HG03571 (cell line): ENCODE results near the gene GPR157.

Experiments
- ATAC-seq: cut with Tn5 transposase; IDR thresholded peaks from one replicate; pipeline ENCODE4 v1.9.1; 2021; ENCODE audit not compliant: unreplicated experiment

The GPR157 gene

DNA sequence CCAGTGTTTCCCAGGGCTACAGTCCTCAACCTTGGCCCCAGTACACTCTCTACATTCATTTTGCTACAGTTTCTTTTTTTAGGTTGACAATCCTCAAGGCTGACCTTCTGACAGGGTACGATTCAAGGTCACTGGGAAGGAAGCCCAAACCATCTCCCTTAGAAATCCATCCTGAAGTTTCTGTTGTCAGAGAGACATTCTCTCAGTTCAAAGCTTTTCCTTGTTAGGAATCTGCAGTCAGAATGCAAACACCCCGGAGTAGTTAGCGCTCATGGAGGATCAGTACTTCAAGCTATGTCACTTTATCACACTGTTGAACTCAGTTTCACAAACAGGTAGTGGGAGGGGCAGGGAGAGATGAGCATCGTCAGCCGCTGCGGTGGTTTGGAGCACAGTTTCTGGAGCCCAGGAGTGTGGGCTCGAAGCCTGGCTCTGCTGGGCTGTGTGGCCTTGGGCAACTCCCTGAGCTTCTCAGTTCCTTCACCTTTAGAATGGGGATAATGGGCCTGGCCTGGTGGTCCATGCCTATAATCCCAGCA, 63.6 kb downstream of the GPR157 start:
- no peak for ATAC-seq

DNA sequence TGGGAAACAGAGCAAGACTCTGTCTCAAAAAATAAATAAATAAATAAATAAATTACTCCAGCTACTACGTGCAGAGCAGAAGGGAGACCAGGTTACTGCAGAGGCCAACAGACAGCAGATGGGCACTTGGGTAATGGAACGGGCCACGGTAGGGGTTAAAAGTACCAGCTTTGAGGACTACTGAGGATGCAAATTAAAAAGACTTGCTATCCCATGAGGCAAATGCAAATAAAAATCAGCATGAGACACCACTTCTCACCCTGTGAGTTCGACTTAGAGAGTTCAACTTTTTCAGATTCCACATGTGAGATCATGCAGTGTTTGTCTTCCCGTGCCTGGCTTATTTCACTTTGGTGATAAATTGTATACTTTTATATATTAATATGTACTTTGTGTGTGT, 66.1 kb downstream of the GPR157 start:
- ATAC-seq = no peak

DNA sequence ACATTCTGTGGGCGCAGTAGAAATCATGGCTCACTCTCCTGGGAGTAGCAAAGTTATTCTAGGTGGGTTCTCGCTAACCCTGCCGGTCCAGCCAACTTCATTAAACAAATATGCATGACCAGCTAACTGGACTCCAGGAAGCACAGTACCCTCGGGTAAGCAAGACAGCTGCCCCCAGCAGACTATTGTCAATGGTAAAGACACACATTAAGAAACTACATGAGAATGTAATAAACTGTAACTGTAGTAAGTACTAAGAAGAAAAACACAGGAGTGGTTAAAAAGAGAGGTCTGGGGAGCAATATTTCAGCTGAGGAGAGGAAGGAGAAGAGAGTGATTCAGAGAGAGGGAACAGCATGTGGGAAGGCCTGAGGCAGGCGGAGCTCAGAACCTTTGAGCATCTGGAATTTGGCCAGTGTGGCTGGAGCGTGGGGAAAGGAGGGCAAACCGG, 66.9 kb downstream of the GPR157 start:
- ATAC-seq = no peak

DNA sequence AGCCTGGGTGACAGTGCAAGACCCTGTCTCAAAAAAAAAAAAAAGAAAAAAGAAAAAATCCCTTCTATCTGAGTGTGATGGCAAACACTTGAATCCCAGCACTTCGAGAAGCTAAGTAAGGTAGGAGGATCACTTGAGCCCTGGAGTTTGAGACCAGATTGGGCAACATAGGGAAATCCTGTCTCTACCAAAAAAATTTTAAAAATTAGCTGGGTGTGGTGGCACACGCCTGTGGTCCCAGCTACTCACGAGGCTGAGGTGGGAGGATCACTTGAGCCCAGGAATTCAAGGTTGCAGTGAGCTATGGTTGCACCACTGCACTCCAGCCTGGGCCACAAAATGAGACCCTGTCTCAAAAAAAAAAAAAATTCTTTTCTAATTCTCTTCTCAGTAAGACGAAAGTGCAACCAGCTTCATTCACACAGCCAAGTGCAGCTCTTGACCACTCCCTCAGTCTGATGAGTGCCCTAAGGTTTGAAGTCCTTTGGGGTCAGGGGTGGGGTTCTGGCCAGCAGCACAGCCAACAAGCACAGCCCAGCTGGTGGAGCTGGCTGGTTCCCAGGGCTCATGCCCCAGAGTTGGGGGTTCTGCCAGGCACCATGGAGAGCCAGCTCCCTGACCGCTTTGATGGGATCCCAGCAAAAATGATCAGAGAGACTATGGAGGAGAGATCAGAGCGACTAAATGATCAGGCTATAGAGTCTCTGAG, 67.5 kb downstream of the GPR157 start:
- ATAC-seq = no peak

DNA sequence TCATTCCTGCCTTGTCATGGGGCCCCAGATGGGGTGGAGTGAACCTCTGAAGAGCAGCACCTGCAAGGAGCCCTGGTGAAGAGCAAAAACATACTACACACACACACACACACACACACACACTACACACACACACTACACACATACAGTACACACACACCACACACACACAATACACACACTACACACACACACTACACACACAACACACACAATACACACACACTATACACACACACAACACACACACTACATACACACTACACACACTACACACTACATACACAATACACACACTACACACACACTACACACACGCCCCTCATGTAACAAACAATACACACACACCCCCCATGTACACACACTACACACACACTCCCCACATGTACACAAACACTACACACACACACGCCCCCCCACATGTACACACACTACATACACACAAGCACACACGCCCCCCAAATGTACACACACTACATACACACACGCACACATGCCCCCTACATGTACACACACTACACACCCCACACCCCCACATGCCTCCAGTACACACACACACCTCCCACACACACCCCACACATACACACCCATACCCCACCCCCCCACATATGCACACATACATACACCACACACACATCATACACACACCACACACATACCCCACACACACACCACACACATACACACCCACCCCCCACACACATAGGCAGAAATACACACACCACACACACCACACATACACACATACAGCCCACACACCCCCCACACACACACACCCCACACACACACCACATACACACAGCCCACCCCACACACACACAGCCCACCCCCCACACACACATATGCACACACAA, 68.8 kb downstream of the GPR157 start:
- no peak for ATAC-seq

DNA sequence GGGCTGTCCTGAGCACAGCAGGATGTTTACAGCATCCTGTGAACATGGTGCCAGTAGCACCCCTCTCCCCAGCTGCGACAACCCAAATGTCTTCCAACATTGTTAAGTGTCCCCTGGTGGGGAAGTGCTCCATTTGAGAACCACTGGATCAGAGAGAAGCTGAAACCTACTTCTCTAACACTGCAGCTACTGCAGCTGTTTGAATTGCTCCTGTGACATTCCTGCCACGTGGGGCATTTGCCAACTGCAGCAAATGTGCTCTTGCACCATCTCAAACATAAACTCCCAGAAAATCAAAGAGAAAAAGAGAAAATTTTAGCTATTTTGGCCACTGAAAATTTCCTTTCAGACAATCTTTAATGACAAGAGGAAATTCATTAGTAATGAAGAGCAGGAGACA, 70.4 kb downstream of the GPR157 start:
- ATAC-seq = no peak

DNA sequence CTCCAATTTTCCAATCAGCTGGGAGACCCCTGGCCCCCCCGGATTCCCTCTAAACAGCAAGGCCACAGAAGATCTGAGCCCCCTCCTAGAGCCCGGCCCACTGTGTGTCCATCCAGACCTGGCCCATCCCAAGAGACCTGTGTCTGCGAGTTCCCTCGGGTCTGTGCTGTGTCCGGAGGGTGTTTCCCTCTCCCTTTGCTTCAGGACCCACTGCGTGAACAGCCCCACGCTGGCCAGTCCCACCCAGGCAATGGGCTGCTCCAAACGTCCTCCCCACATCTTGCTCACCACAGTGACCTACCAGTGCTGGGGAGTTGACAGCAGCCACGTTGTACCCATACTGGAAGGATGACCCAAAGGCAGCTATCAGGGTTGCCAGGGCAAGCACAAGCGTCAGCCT, 71.1 kb downstream of the GPR157 start:
- no peak for ATAC-seq

DNA sequence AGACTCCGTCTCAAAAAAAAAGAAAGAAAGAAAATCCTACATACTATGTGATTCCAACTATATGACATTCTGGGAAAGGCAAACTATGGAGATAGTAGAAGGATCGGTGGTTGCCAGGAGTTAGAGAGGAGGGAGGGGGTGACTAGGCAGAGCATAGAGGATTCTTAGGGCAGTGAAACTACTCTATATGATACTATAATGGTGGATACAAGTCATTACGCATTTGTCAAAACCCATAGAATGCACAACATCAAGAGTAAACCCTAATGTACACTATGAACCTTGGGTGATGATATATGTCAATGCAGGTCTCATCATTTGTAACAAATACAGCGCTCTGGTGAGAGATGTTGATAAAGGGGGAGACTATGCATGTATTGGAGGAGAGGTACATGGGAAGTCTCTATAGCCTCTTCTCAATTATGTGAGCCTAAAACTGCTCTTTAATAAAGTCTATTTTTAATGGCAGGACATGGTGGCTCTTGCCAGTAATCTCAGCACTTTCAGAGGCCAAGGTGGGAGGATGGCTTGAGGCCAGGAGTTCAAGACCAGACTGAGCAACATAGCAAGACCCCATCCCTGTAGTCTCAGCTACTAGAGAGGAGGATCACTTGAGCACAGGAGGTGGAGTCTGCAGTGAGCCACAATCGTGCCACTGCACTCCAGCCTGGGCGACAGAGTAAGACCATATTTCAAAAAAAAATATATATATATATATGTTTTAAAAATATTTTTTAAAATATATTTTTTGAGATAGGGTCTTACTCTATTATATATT, 76.4 kb downstream of the GPR157 start:
- no peak for ATAC-seq

DNA sequence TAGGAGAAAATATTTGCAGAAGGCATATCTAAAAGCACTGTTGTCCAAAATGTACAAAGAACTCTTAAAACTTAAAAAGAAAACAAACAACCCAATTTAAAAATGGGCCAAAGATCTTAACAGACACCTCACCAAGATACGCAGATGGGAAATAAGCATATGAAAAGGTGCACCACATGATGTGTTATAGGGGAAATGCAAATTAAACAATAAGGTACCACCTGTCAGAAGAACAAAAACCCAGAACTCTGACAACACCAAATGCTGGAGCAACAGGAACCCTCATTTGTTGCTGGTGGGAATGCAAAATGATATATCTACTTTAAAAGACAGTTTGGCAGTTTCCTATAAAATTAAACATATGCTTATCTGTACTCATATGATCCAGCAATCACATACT, 77.5 kb downstream of the GPR157 start:
- ATAC-seq = no peak

DNA sequence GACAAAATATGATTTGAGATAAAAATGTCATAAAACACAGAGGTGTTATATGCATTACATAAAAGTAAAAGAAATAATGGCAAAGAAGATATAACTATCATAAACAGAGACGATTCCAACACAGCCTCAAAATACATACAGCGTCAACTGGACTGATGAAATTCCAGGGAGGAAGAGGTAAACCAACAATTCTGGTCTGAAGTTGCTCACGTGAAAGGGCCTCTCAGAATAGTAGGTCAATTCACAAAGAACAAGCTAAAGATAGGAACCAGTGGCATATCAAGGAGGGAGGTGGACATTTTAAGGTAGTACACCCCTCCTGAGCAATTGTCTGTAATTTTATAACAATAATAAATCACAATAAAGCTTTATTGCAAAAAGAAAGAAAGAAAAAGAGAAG, 78.1 kb downstream of the GPR157 start:
- ATAC-seq = no peak
